T-helper 2 cell treated with Interferon-gamma antibody and Interleukin-4, amounts not matched to agents 100 ng/mL and 5 ng/mL, for 36 hours (primary cell): ENCODE data around the gene SYT11. TPM values are rescaled to one million over a fixed set of nuclear protein-coding genes. Genes with fewer than 3 reads are reported as not detected.
"Not testable (repeated sequence)": the region's sequence is repeated elsewhere in the genome, so short reads cannot be mapped to it uniquely, and the experiment has no call there.

ENCODE experiments used
- intact Hi-C: fragments of 100-400 bp; cut with micrococcal nuclease; formaldehyde crosslinking; loops from one replicate; pipeline ENCODE4 v1.15.1; 2023
- total RNA-seq: library from RNA; stranded (reverse); gene quantifications from 2 replicates; pipeline ENCODE4 v1.2.3, GENCODE V29; 2022

Gene SYT11
- total RNA-seq, result 22.2 and 22.5 TPM in 2 replicates

GRCh38 chr1:155859234-155859829 lies at the start of gene SYT11:
SYT11 (plus strand) TSS chr1:155859567; CDS start chr1:155859762, 195 bp downstream.
- intact Hi-C loops, result loop anchor here (1.0 to 5.0 kb wide), 5 partner anchors 52 to 772 kb away; partner anchors contain the start of genes KHDC4, RIT1 and YY1AP1

- intact Hi-C loops, result no loop called here
Observed at GRCh38 chr1:155812878-155813277, 46.5 kb upstream of the SYT11 start.

- intact Hi-C loops, result no loop called here
Observed at GRCh38 chr1:155813672-155814071, 45.7 kb upstream of the SYT11 start.

- intact Hi-C loops, result no loop called here
Observed at GRCh38 chr1:155816351-155816750, 43.0 kb upstream of the SYT11 start.

- intact Hi-C loops, result no loop called here
Observed at GRCh38 chr1:155827450-155827849, 31.9 kb upstream of the SYT11 start.

GRCh38 chr1:155831279-155831976 lies 27.9 kb upstream of the SYT11 start:
- intact Hi-C loops, result no loop called here

GRCh38 chr1:155833665-155834295 lies 25.6 kb upstream of the SYT11 start:
- intact Hi-C loops, result no loop called here

GRCh38 chr1:155834296-155834926 lies 25.0 kb upstream of the SYT11 start:
- intact Hi-C loops, result no loop called here

GRCh38 chr1:155834927-155835399 lies 24.4 kb upstream of the SYT11 start:
- intact Hi-C loops, result not testable (repeated sequence)

- intact Hi-C loops, result no loop called here
Observed at GRCh38 chr1:155835548-155835947, 23.8 kb upstream of the SYT11 start.

GRCh38 chr1:155840386-155840785 lies 19.0 kb upstream of the SYT11 start:
- intact Hi-C loops, result no loop called here

- intact Hi-C loops, result no loop called here
Observed at GRCh38 chr1:155844860-155845421, 14.4 kb upstream of the SYT11 start.

- intact Hi-C loops, result no loop called here
Observed at GRCh38 chr1:155847823-155848529, 11.4 kb upstream of the SYT11 start.

GRCh38 chr1:155850345-155850744 lies 9.0 kb upstream of the SYT11 start:
- intact Hi-C loops, result no loop called here

GRCh38 chr1:155856257-155856974 lies 3.0 kb upstream of the SYT11 start:
- intact Hi-C loops, result loop anchor here (5.0 kb wide), 1 partner anchor 769 kb away; no protein-coding TSS in a partner anchor

GRCh38 chr1:155856975-155857930 lies 2.1 kb upstream of the SYT11 start, which contains the start of gene GON4L:
GON4L (minus strand) TSS chr1:155857214; CDS start chr1:155853780, 3,434 bp downstream.
- intact Hi-C loops, result loop anchor here (1.0 to 5.0 kb wide), 2 partner anchors 197 to 770 kb away; partner anchors contain the start of gene LAMTOR2

GRCh38 chr1:155858800-155859233 lies 550 bp upstream of the SYT11 start:
- intact Hi-C loops, result loop anchor here (1.0 to 5.0 kb wide), 5 partner anchors 52 to 772 kb away; partner anchors contain the start of genes KHDC4, RIT1 and YY1AP1
